ENCODE data around the gene COL1A1.

Gene COL1A1

GRCh38 chr17:50208611-50209061 lies 7.2 kb upstream of the COL1A1 start:
- H3K4ac ChIP-seq (ENCODE audit: low read depth, low read length) = no peak overlapping the region
- peak overlapping the region; percentile 7 for H3K27ac ChIP-seq (ENCODE audit: low read depth, low read length)
- no peaks in the 10 kb centered on the region for H3K79me2 ChIP-seq (ENCODE audit: control insufficient read depth, insufficient read depth, low read length)
- H3K56ac ChIP-seq (ENCODE audit: low read length) = peak overlapping the region; percentile 46
- H3K9ac ChIP-seq (ENCODE audit: low read length) = no peak overlapping the region
- peak overlapping the region; percentile 79 for H2AK5ac ChIP-seq (ENCODE audit: low read length)
- H2BK120ac ChIP-seq (ENCODE audit: low read depth, low read length) = no peak overlapping the region
- no peaks in the 10 kb centered on the region for H3K36me3 ChIP-seq (ENCODE audit: control insufficient read depth, insufficient read depth, low read length)
- peak; percentile 65 for DNase-seq
- no peak overlapping the region for H4K8ac ChIP-seq (ENCODE audit: low read depth, low read length)
- H3K4me2 ChIP-seq (ENCODE audit: low read length) = no peak overlapping the region
- peaks cover 25% of the 10 kb centered on the region for H3K4me1 ChIP-seq (ENCODE audit: control insufficient read depth, low read depth, low read length)
- no peak overlapping the region for H3K23ac ChIP-seq (ENCODE audit: low read length)
- H3K18ac ChIP-seq (ENCODE audit: low read length) = no peak overlapping the region
- no peaks in the 10 kb centered on the region for H3K79me1 ChIP-seq (ENCODE audit: low read length)
- peak overlapping the region; percentile 84 for H4K5ac ChIP-seq (ENCODE audit: low read length)
- H3K27me3 ChIP-seq (ENCODE audit: insufficient read depth, low read length, poor library complexity) = no peaks in the 10 kb centered on the region
- peak overlapping the region; percentile 6 for H2BK5ac ChIP-seq (ENCODE audit: low read length)
- no CpG with 5 or more reads among the region's 3 CpGs for WGBS (ENCODE audit: extremely low coverage, insufficient coverage, low lambda C conversion rate)
- no peak overlapping the region for H3K4me3 ChIP-seq (ENCODE audit: low read length)
- H2BK15ac ChIP-seq (replicated peaks; ENCODE audit: low read depth) = no peak overlapping the region

- Histone ChIP-seq H4K5ac (ENCODE audit: low read length) (peak overlapping the region; percentile 84), H3K79me1 (ENCODE audit: low read length) (no peaks in the 10 kb centered on the region), H3K56ac (ENCODE audit: low read length) (peak overlapping the region; percentile 46), H3K4me2 (ENCODE audit: low read length) (no peak overlapping the region), H3K23ac (ENCODE audit: low read length) (no peak overlapping the region), H3K4me1 (ENCODE audit: control insufficient read depth, low read depth, low read length) (peaks cover 25% of the 10 kb centered on the region), H3K4me3 (ENCODE audit: low read length) (no peak overlapping the region), H2AK5ac (ENCODE audit: low read length) (peak overlapping the region; percentile 57), H3K36me3 (ENCODE audit: control insufficient read depth, insufficient read depth, low read length) (no peaks in the 10 kb centered on the region), H3K79me2 (ENCODE audit: control insufficient read depth, insufficient read depth, low read length) (no peaks in the 10 kb centered on the region), H4K8ac (ENCODE audit: low read depth, low read length) (no peak overlapping the region), H3K27me3 (ENCODE audit: insufficient read depth, low read length, poor library complexity) (no peaks in the 10 kb centered on the region), H2BK120ac (ENCODE audit: low read depth, low read length) (peak overlapping the region; percentile 23), H3K4ac (ENCODE audit: low read depth, low read length) (peak overlapping the region; percentile 21), H3K27ac (ENCODE audit: low read depth, low read length) (no peak overlapping the region), H3K9ac (ENCODE audit: low read length) (no peak overlapping the region), H2BK15ac (replicated peaks; ENCODE audit: low read depth) (no peak overlapping the region), H3K18ac (ENCODE audit: low read length) (no peak overlapping the region), H2BK5ac (ENCODE audit: low read length) (peak overlapping the region; percentile 28)
- WGBS (ENCODE audit: extremely low coverage, insufficient coverage, low lambda C conversion rate) = no CpG with 5 or more reads among the region's 8 CpGs
- DNase-seq = no peak
Measured at GRCh38 chr17:50207792-50208567, 6.5 kb upstream of the COL1A1 start.

- Histone ChIP-seq H3K4me2 (ENCODE audit: low read length) (no peak overlapping the region), H2BK5ac (ENCODE audit: low read length) (no peak overlapping the region), H3K4me1 (ENCODE audit: control insufficient read depth, low read depth, low read length) (peaks cover 25% of the 10 kb centered on the region), H3K79me2 (ENCODE audit: control insufficient read depth, insufficient read depth, low read length) (no peaks in the 10 kb centered on the region), H3K4me3 (ENCODE audit: low read length) (no peak overlapping the region), H3K4ac (ENCODE audit: low read depth, low read length) (no peak overlapping the region), H2BK15ac (replicated peaks; ENCODE audit: low read depth) (no peak overlapping the region), H4K8ac (ENCODE audit: low read depth, low read length) (no peak overlapping the region), H3K79me1 (ENCODE audit: low read length) (no peaks in the 10 kb centered on the region), H3K56ac (ENCODE audit: low read length) (no peak overlapping the region), H3K27ac (ENCODE audit: low read depth, low read length) (no peak overlapping the region), H3K27me3 (ENCODE audit: insufficient read depth, low read length, poor library complexity) (no peaks in the 10 kb centered on the region), H3K9ac (ENCODE audit: low read length) (no peak overlapping the region), H3K23ac (ENCODE audit: low read length) (no peak overlapping the region), H3K36me3 (ENCODE audit: control insufficient read depth, insufficient read depth, low read length) (no peaks in the 10 kb centered on the region), H2BK120ac (ENCODE audit: low read depth, low read length) (no peak overlapping the region), H2AK5ac (ENCODE audit: low read length) (peak overlapping the region; percentile 57), H3K18ac (ENCODE audit: low read length) (no peak overlapping the region), H4K5ac (ENCODE audit: low read length) (no peak overlapping the region)
- DNase-seq = no peak
- no CpG with 5 or more reads among the region's 5 CpGs for WGBS (ENCODE audit: extremely low coverage, insufficient coverage, low lambda C conversion rate)
Measured at GRCh38 chr17:50207315-50207714, 5.9 kb upstream of the COL1A1 start.

GRCh38 chr17:50206604-50207293 lies 5.3 kb upstream of the COL1A1 start:
- WGBS (ENCODE audit: extremely low coverage, insufficient coverage, low lambda C conversion rate) = 100% methylated on average over 2 of the region's 18 CpGs
- H3K4ac ChIP-seq (ENCODE audit: low read depth, low read length) = no peak overlapping the region
- H2BK15ac ChIP-seq (replicated peaks; ENCODE audit: low read depth) = no peak overlapping the region
- H4K8ac ChIP-seq (ENCODE audit: low read depth, low read length) = no peak overlapping the region
- no peak overlapping the region for H2BK120ac ChIP-seq (ENCODE audit: low read depth, low read length)
- H3K4me2 ChIP-seq (ENCODE audit: low read length) = no peak overlapping the region
- DNase-seq = peak; percentile 71
- H3K9ac ChIP-seq (ENCODE audit: low read length) = peak overlapping the region; percentile 39
- H3K79me1 ChIP-seq (ENCODE audit: low read length) = no peaks in the 10 kb centered on the region
- H3K36me3 ChIP-seq (ENCODE audit: control insufficient read depth, insufficient read depth, low read length) = no peaks in the 10 kb centered on the region
- H4K5ac ChIP-seq (ENCODE audit: low read length) = no peak overlapping the region
- no peak overlapping the region for H3K4me3 ChIP-seq (ENCODE audit: low read length)
- H3K18ac ChIP-seq (ENCODE audit: low read length) = no peak overlapping the region
- peaks cover 25% of the 10 kb centered on the region for H3K4me1 ChIP-seq (ENCODE audit: control insufficient read depth, low read depth, low read length)
- H3K56ac ChIP-seq (ENCODE audit: low read length) = no peak overlapping the region
- peaks cover 3% of the 10 kb centered on the region for H3K27me3 ChIP-seq (ENCODE audit: insufficient read depth, low read length, poor library complexity)
- no peak overlapping the region for H3K27ac ChIP-seq (ENCODE audit: low read depth, low read length)
- H3K79me2 ChIP-seq (ENCODE audit: control insufficient read depth, insufficient read depth, low read length) = no peaks in the 10 kb centered on the region
- H2AK5ac ChIP-seq (ENCODE audit: low read length) = no peak overlapping the region
- no peak overlapping the region for H3K23ac ChIP-seq (ENCODE audit: low read length)
- H2BK5ac ChIP-seq (ENCODE audit: low read length) = no peak overlapping the region

- peaks cover 3% of the 10 kb centered on the region for H3K27me3 ChIP-seq (ENCODE audit: insufficient read depth, low read length, poor library complexity)
- no peak overlapping the region for H3K4ac ChIP-seq (ENCODE audit: low read depth, low read length)
- no peak overlapping the region for H2BK15ac ChIP-seq (replicated peaks; ENCODE audit: low read depth)
- H2BK5ac ChIP-seq (ENCODE audit: low read length) = no peak overlapping the region
- WGBS (ENCODE audit: extremely low coverage, insufficient coverage, low lambda C conversion rate) = no CpG with 5 or more reads among the region's 7 CpGs
- DNase-seq = no peak
- no peak overlapping the region for H2AK5ac ChIP-seq (ENCODE audit: low read length)
- H3K18ac ChIP-seq (ENCODE audit: low read length) = no peak overlapping the region
- no peak overlapping the region for H3K23ac ChIP-seq (ENCODE audit: low read length)
- peaks cover 22% of the 10 kb centered on the region for H3K4me1 ChIP-seq (ENCODE audit: control insufficient read depth, low read depth, low read length)
- no peak overlapping the region for H4K5ac ChIP-seq (ENCODE audit: low read length)
- no peak overlapping the region for H3K56ac ChIP-seq (ENCODE audit: low read length)
- no peaks in the 10 kb centered on the region for H3K79me2 ChIP-seq (ENCODE audit: control insufficient read depth, insufficient read depth, low read length)
- no peak overlapping the region for H3K27ac ChIP-seq (ENCODE audit: low read depth, low read length)
- H3K9ac ChIP-seq (ENCODE audit: low read length) = no peak overlapping the region
- no peak overlapping the region for H2BK120ac ChIP-seq (ENCODE audit: low read depth, low read length)
- no peaks in the 10 kb centered on the region for H3K36me3 ChIP-seq (ENCODE audit: control insufficient read depth, insufficient read depth, low read length)
- no peak overlapping the region for H3K4me3 ChIP-seq (ENCODE audit: low read length)
- H4K8ac ChIP-seq (ENCODE audit: low read depth, low read length) = no peak overlapping the region
- H3K4me2 ChIP-seq (ENCODE audit: low read length) = no peak overlapping the region
- H3K79me1 ChIP-seq (ENCODE audit: low read length) = no peaks in the 10 kb centered on the region
Measured at GRCh38 chr17:50205963-50206505, 4.6 kb upstream of the COL1A1 start.
